HepG2 (cell line): ENCODE data around the gene ADGRG6. TPM values are rescaled to one million over a fixed set of nuclear protein-coding genes. Genes with fewer than 3 reads are reported as not detected.

Experiments used
- ATAC-seq: fragments of 200-7000 bp; cut with Tn5 transposase; 3 replicates; pipeline ENCODE4 v1.9.1; 2020; ENCODE audit warnings: mild to moderate bottlenecking, moderate library complexity
- BruUV-seq: library from RNA; stranded (reverse); fragments of 400-500 nt; replicated peaks from 2 replicates; lab custom pipeline; 2021; lab: Mats Ljungman, UMichigan
- CTCF ChIA-PET: fragments of 300-600 bp; formaldehyde crosslinking; extraction: SDS; loops from one replicate; lab custom pipeline; 2021; ENCODE audit warnings: low total read pairs, inconsistent platforms, low intra/inter-chr PET ratio; lab: Yijun Ruan, JAX
- POLR2A ChIA-PET: fragments of 350-600 bp; sonication (Branson Sonifier 250); formaldehyde crosslinking; loops from one replicate; lab custom pipeline; 2020; ENCODE audit warnings: antibody characterized with exemption, inconsistent platforms; lab: Yijun Ruan, JAX
- DNase-seq: peaks from one replicate; pipeline ENCODE4 v3.0.0-alpha.2; 2015; ENCODE audit warnings: low spot score
- FAIRE-seq: peaks from 3 replicates; lab custom pipeline; 2011; peaks lifted over from hg19 to GRCh38; lab: Jason Lieb, UNC
- H2AFZ ChIP-seq: one replicate; pipeline ENCODE4 v1.6.1; 2011; ENCODE audit warnings: low read length, inconsistent platforms
- H3K27ac ChIP-seq: fragments of 300-600 bp; 3 replicates; pipeline ENCODE4 v1.8.0; 2011; ENCODE audit warnings: mixed run types, mild to moderate bottlenecking, mixed read lengths, low read length, inconsistent platforms; ENCODE audit not compliant: insufficient read depth; ENCODE audit errors: extremely low read length
- H3K27me3 ChIP-seq, 2 experiments: fragments of 200-600 bp in 1 of 2; 2 replicates in 1 of 2; 3 replicates in 1 of 2; pipeline versions ENCODE4 v1.6.0 to v1.8.0; 2011; ENCODE audit warnings: low read length in 2 of 2, mild to moderate bottlenecking in 2 of 2, moderate library complexity in 2 of 2, inconsistent platforms in 1 of 2; ENCODE audit not compliant: insufficient read depth in 2 of 2, control insufficient read depth in 1 of 2
- H3K36me3 ChIP-seq, 2 experiments: fragments of 200-600 bp in 1 of 2; replicated peaks in 1 of 2; 2 replicates in 1 of 2; 3 replicates in 1 of 2; pipeline versions ENCODE4 v1.5.1 to v1.8.0; 2011; ENCODE audit warnings: low read length in 2 of 2, inconsistent platforms in 1 of 2; ENCODE audit not compliant: insufficient read depth in 2 of 2, control insufficient read depth in 1 of 2
- H3K4me1 ChIP-seq: 2 replicates; pipeline ENCODE4 v1.5.1; 2012; ENCODE audit warnings: low read length, inconsistent platforms; ENCODE audit not compliant: insufficient read depth
- H3K4me2 ChIP-seq: 2 replicates; pipeline ENCODE4 v1.6.0; 2011; ENCODE audit warnings: low read depth, low read length, inconsistent platforms
- H3K4me3 ChIP-seq, 3 experiments: fragments of 200-600 bp in 1 of 3; sonication (generic), shearing (Covaris generic) in 1 of 3; replicated peaks in 1 of 3; 2 replicates each; pipeline ENCODE4 v1.5.1; 2011 to 2016; ENCODE audit warnings: low read length in 3 of 3, inconsistent platforms in 2 of 3, low read depth in 2 of 3, mild to moderate bottlenecking in 2 of 3, control low read depth in 1 of 3, mixed read lengths in 1 of 3; ENCODE audit not compliant: insufficient read depth in 1 of 3
- H3K79me2 ChIP-seq: one replicate; pipeline ENCODE4 v1.6.1; 2011; ENCODE audit warnings: low read length, inconsistent platforms; ENCODE audit not compliant: insufficient read depth
- H3K9ac ChIP-seq: 2 replicates; pipeline ENCODE4 v1.6.0; 2011; ENCODE audit warnings: mild to moderate bottlenecking, low read depth, low read length, inconsistent platforms; ENCODE audit not compliant: insufficient read depth
- H3K9me3 ChIP-seq: 2 replicates; pipeline ENCODE4 v1.5.1; 2012; ENCODE audit warnings: mild to moderate bottlenecking, low read length
- H4K20me1 ChIP-seq: 2 replicates; pipeline ENCODE4 v1.6.0; 2011; ENCODE audit warnings: inconsistent platforms, mild to moderate bottlenecking, low read length, moderate library complexity; ENCODE audit not compliant: insufficient read depth
- AGO2 ChIP-seq: fragments of 200-400 bp; formaldehyde crosslinking; optimal IDR thresholded peaks from 2 replicates; pipeline ENCODE3; 2017; ENCODE audit warnings: mild to moderate bottlenecking, low read depth, low read length, moderate library complexity
- ARNT2 ChIP-seq: sonication (generic); formaldehyde crosslinking; IDR thresholded peaks from 2 replicates; pipeline ENCODE4 v1.8.0; 2022; ENCODE audit warnings: mild to moderate bottlenecking, low read depth, missing genetic modification reagents, moderate library complexity
- FOXK1 ChIP-seq: sonication (generic); formaldehyde crosslinking; IDR thresholded peaks from 2 replicates; pipeline ENCODE4 v1.4.0; 2020; ENCODE audit warnings: low read depth, missing genetic modification reagents, borderline replicate concordance
- GATAD1 ChIP-seq: IDR thresholded peaks from 2 replicates; pipeline ENCODE4 v1.6.1; 2016; ENCODE audit warnings: missing genetic modification reagents, missing compliant biosample characterization
- HDAC1 ChIP-seq: sonication (generic); formaldehyde crosslinking; IDR thresholded peaks from 2 replicates; pipeline ENCODE4 v1.5.1; 2020; ENCODE audit warnings: mild to moderate bottlenecking, missing genetic modification reagents
- HNRNPL ChIP-seq: fragments of 200-400 bp; formaldehyde crosslinking; IDR thresholded peaks from 2 replicates; pipeline ENCODE4 v1.6.1; 2017; ENCODE audit warnings: mild to moderate bottlenecking, low read depth, low read length
- MXD1 ChIP-seq: sonication (generic); formaldehyde crosslinking; IDR thresholded peaks from 2 replicates; pipeline ENCODE4 v1.4.0; 2020; ENCODE audit warnings: mild to moderate bottlenecking, missing genetic modification reagents
- MYNN ChIP-seq: sonication (generic); formaldehyde crosslinking; IDR thresholded peaks from 2 replicates; pipeline ENCODE4 v1.4.0; 2020; ENCODE audit warnings: mild to moderate bottlenecking, low read depth, missing genetic modification reagents
- NR3C1 ChIP-seq: sonication (generic); formaldehyde crosslinking; IDR thresholded peaks from 2 replicates; pipeline ENCODE4 v1.4.0; 2020; ENCODE audit warnings: missing genetic modification reagents
- PHF21A ChIP-seq: sonication (generic); formaldehyde crosslinking; IDR thresholded peaks from 2 replicates; pipeline ENCODE4 v1.5.0; 2020; ENCODE audit warnings: mild to moderate bottlenecking, missing genetic modification reagents
- POLR2A ChIP-seq, 2 experiments: IDR thresholded peaks; 2 replicates each; pipeline ENCODE4 v1.6.1; 2011; ENCODE audit warnings: low read depth in 2 of 2, low read length in 2 of 2, mild to moderate bottlenecking in 1 of 2, moderate library complexity in 1 of 2; ENCODE audit not compliant: insufficient read depth in 1 of 2
- RFX3 ChIP-seq: IDR thresholded peaks from 2 replicates; pipeline ENCODE4 v1.6.1; 2016; ENCODE audit warnings: missing biosample characterization, missing genetic modification reagents
- SAP130 ChIP-seq: IDR thresholded peaks from 2 replicates; pipeline ENCODE4 v1.6.1; 2016; ENCODE audit warnings: low read depth
- SPEN ChIP-seq: sonication (generic); formaldehyde crosslinking; IDR thresholded peaks from 2 replicates; pipeline ENCODE4 v1.5.1; 2020; ENCODE audit warnings: low read depth, mild to moderate bottlenecking, missing genetic modification reagents
- TARDBP ChIP-seq: sonication (generic); formaldehyde crosslinking; IDR thresholded peaks from 2 replicates; pipeline ENCODE4 v1.8.0; 2022; ENCODE audit warnings: mild to moderate bottlenecking, missing genetic modification reagents
- TMF1 ChIP-seq: sonication (generic); formaldehyde crosslinking; IDR thresholded peaks from 2 replicates; pipeline ENCODE4 v1.8.1; 2022; ENCODE audit warnings: low read depth, missing genetic modification reagents
- ZMAT3 ChIP-seq: sonication (generic); formaldehyde crosslinking; conservative IDR thresholded peaks from 2 replicates; pipeline ENCODE4 v1.7.0; 2021; ENCODE audit warnings: missing genetic modification reagents
- ZNF12 ChIP-seq: sonication (generic); formaldehyde crosslinking; IDR thresholded peaks from 2 replicates; pipeline ENCODE4 v1.5.0; 2020; ENCODE audit warnings: missing genetic modification reagents
- ZNF234 ChIP-seq: sonication (generic); formaldehyde crosslinking; conservative IDR thresholded peaks from 2 replicates; pipeline ENCODE4 v1.5.1; 2020; ENCODE audit warnings: mild to moderate bottlenecking, missing genetic modification reagents
- ZNF629 ChIP-seq: sonication (generic); formaldehyde crosslinking; conservative IDR thresholded peaks from 2 replicates; pipeline ENCODE4 v1.5.0; 2020; ENCODE audit warnings: missing genetic modification reagents
- WGBS: methylation state at CpG from one replicate; pipeline ENCODE4 v1.1.6; 2017; ENCODE audit warnings: low lambda C conversion rate; 5-methylcytosine and 5-hydroxymethylcytosine counted together
- in situ Hi-C: cut with HindIII; loops from 2 replicates; pipeline ENCODE4 v1.10.0; 2017; ENCODE audit warnings: low pct_unique_long_range_greater_than_20kb; ENCODE audit not compliant: extremely low pct_ligation_motif_present
- intact Hi-C: fragments of 100-400 bp; cut with micrococcal nuclease; formaldehyde crosslinking; loops from one replicate; pipeline ENCODE4 v1.10.0; 2022; ENCODE audit not compliant: unreplicated experiment
- polyA plus RNA-seq, 8 experiments: library from polyadenylated mRNA; depleted of rRNA in 3 of 8; stranded (reverse) in 7 of 8; unstranded in 1 of 8; fragments of >200 nt; fragmentation: Illumina TruSeq in 4 of 8; extraction: Trizol in 4 of 8; gene quantifications; 2 replicates each; pipeline versions ENCODE4 v1.2.1 to v1.2.3, GENCODE V29; 2011 to 2016; ENCODE audit warnings: low read depth in 4 of 8, missing spikeins in 1 of 8, mixed read lengths in 1 of 8; ENCODE audit not compliant: insufficient read depth in 1 of 8
- total RNA-seq, 5 experiments: library from RNA; depleted of rRNA; stranded (reverse); fragments of >200 nt; fragmentation: Illumina TruSeq; extraction: Trizol; gene quantifications; 2 replicates each; pipeline ENCODE4 v1.2.3, GENCODE V29; 2016; ENCODE audit warnings: low read depth in 1 of 5
- TF ChIP-seq, protein P1 (sequence below): sonication (generic); formaldehyde crosslinking; IDR thresholded peaks from 2 replicates; pipeline ENCODE4 v1.8.0; 2022; ENCODE audit warnings: missing genetic modification reagents, mild to moderate bottlenecking, inconsistent platforms, borderline replicate concordance
- TF ChIP-seq, protein P2 (sequence below): sonication (generic); formaldehyde crosslinking; IDR thresholded peaks from 2 replicates; pipeline ENCODE4 v1.9.0; 2021; ENCODE audit warnings: missing genetic modification reagents, borderline replicate concordance

ADGRG6 gene
- total and polyA plus RNA-seq, 2 of the 13 experiments (the other 11 are each of a cell fraction or from before 2014, with no cell fraction given) = 129 to 249 TPM

DNA sequence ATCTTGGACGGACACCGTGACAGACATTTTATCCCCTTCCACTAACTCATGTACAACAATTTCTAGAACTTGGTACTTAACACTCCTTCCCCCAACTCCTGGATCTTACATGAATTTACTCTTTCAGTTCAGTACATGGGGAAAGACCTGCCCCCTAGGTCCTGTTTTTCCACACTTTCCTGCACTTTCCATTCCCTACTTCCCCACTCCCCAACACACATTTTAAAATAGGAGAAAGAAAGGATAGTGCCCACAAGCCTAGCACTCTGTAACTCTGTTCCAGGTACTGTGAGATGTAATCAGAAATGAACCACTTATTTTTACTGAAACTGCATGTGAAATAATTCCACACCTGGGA is 1.3 kb downstream of the ADGRG6 start:
- Histone ChIP-seq H3K9ac (peak overlapping the region; percentile 92), H4K20me1 (peaks cover 7% of the 10 kb centered on the region; the same call in 1 of the 2 replicates), H3K4me1 (peaks cover 64% of the 10 kb centered on the region), H3K27me3 (no peaks in the 10 kb centered on the region; a peak in 1 of 5 replicates), H3K9me3 (no peaks in the 10 kb centered on the region), H3K79me2 (peaks cover 86% of the 10 kb centered on the region), H2AFZ (no peak overlapping the region), H3K4me3 (peak overlapping the region; percentile 85 to 95 (median 93)), H3K27ac (peak overlapping the region; percentile 84), H3K36me3 (no peaks in the 10 kb centered on the region; a peak in 2 of 5 replicates), H3K4me2 (peak overlapping the region; percentile 89)
- no peak for ATAC-seq
- in situ Hi-C loops (loop anchor here (5.0 kb wide), 2 partner anchors 66 to 74 kb away; no protein-coding TSS in a partner anchor), intact Hi-C loops (loop anchor here (1.0 kb wide), 2 partner anchors 28 to 85 kb away; no protein-coding TSS in a partner anchor)
- POLR2A ChIA-PET = interaction anchor here (1.5 to 4.3 kb wide), 3 partner anchors 23 to 74 kb away, joined by 4 to 24 read pairs (median 5); no protein-coding TSS in a partner anchor
- TSS peak; percentile 44 for BruUV-seq
- peak; percentile 35 for DNase-seq
- WGBS = 0% methylated on average over 2 of the region's 2 CpGs
- no peak for FAIRE-seq
- CTCF ChIA-PET = interaction anchor here (1.1 to 2.1 kb wide), 2 partner anchors 71 to 85 kb away, joined by 3 to 15 read pairs; no protein-coding TSS in a partner anchor
- no peak for TF ChIP-seq ARNT2 (CRISPR knock-in tag)
- no peak for TF ChIP-seq ZNF629 (CRISPR knock-in tag)
- TF ChIP-seq AGO2 = peak; percentile 0
- 0 out of 2 replicates have a peak, but pooled peaks have one; percentile 2 for TF ChIP-seq HDAC1 (CRISPR knock-in tag)
- no peak for TF ChIP-seq MXD1 (CRISPR knock-in tag)
- 0 out of 2 replicates have a peak, but pooled peaks have one; percentile 8 for TF ChIP-seq HNRNPL
- no peak for TF ChIP-seq SPEN
- TF ChIP-seq TMF1 = no peak
- TF ChIP-seq FOXK1 (CRISPR knock-in tag) = no peak
- no peak for TF ChIP-seq ZNF234 (CRISPR knock-in tag)
- TF ChIP-seq, protein P1, sequence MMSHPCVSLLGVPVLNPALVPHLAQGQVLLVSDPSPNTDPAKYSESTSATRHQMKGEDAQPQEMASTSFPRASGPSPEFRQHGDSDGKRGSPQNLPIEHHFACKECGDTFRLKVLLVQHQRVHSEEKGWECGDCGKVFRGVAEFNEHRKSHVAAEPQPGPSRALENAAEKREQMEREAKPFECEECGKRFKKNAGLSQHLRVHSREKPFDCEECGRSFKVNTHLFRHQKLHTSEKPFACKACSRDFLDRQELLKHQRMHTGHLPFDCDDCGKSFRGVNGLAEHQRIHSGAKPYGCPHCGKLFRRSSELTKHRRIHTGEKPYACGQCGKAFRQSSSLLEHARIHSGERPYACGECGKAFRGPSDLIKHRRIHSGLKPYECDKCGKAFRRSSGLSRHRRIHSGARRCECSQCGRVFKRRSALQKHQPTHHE (CRISPR knock-in tag) = no peak
- no peak for TF ChIP-seq GATAD1 (CRISPR knock-in tag)
- no peak for TF ChIP-seq ZMAT3
- TF ChIP-seq, protein P2, sequence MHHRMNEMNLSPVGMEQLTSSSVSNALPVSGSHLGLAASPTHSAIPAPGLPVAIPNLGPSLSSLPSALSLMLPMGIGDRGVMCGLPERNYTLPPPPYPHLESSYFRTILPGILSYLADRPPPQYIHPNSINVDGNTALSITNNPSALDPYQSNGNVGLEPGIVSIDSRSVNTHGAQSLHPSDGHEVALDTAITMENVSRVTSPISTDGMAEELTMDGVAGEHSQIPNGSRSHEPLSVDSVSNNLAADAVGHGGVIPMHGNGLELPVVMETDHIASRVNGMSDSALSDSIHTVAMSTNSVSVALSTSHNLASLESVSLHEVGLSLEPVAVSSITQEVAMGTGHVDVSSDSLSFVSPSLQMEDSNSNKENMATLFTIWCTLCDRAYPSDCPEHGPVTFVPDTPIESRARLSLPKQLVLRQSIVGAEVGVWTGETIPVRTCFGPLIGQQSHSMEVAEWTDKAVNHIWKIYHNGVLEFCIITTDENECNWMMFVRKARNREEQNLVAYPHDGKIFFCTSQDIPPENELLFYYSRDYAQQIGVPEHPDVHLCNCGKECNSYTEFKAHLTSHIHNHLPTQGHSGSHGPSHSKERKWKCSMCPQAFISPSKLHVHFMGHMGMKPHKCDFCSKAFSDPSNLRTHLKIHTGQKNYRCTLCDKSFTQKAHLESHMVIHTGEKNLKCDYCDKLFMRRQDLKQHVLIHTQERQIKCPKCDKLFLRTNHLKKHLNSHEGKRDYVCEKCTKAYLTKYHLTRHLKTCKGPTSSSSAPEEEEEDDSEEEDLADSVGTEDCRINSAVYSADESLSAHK (CRISPR knock-in tag) = no peak
- no peak for TF ChIP-seq ZNF12 (CRISPR knock-in tag)
- no peak for TF ChIP-seq RFX3 (CRISPR knock-in tag)
- TF ChIP-seq TARDBP (CRISPR knock-in tag) = 0 out of 2 replicates have a peak, but pooled peaks have one; percentile 34
- TF ChIP-seq PHF21A (CRISPR knock-in tag) = no peak
- TF ChIP-seq NR3C1 = no peak
- peak; percentile 49 for TF ChIP-seq SAP130 (CRISPR knock-in tag)
- no peak; a peak in 1 of 4 replicates for TF ChIP-seq POLR2A (IDR thresholded peaks at IDR 0.05; ENCODE audit: insufficient read depth in 1 of 2, low read depth in 2 of 2, low read length in 2 of 2)
- TF ChIP-seq MYNN (CRISPR knock-in tag) = no peak
